ENCODE data around the gene ATG9B. TPM values are rescaled to one million over a fixed set of nuclear protein-coding genes. Genes with fewer than 3 reads are reported as not detected.

The ATG9B gene
- total and polyA plus RNA-seq, 2 donors (not counting 3 experiments of a cell fraction or from before 2014, with no cell fraction given) = 0.04 TPM; not detected in 1

- Histone ChIP-seq H3K9ac (replicated peaks; ENCODE audit: extremely low read depth, insufficient read depth, low read length) (no peak overlapping the region), H3K9me1 (replicated peaks; ENCODE audit: control insufficient read depth, extremely low read depth, insufficient read depth, low read length) (no peaks in the 10 kb centered on the region), H4K20me1 (replicated peaks; ENCODE audit: control insufficient read depth, extremely low read depth, insufficient read depth, low read length) (no peaks in the 10 kb centered on the region), H3K79me2 (ENCODE audit: control insufficient read depth, insufficient read depth, low read length) (no peaks in the 10 kb centered on the region), H3K4me2 (ENCODE audit: insufficient read depth, low read length) (no peak overlapping the region), H2AFZ (ENCODE audit: low read depth, low read length) (no peak overlapping the region), H3K9me3 (replicated peaks; ENCODE audit: control insufficient read depth, insufficient read depth, low read length) (no peaks in the 10 kb centered on the region), H3K4me1 (ENCODE audit: control insufficient read depth, extremely low read depth, insufficient read depth, low read length) (peaks cover 7% of the 10 kb centered on the region), H3K36me3 (ENCODE audit: control insufficient read depth in 2 of 2, extremely low read depth in 1 of 2, insufficient read depth in 2 of 2, low read length in 2 of 2) (peaks cover 0 to 1% of the 10 kb centered on the region in 2 experiments), H3K27me3 (ENCODE audit: control insufficient read depth in 2 of 2, insufficient read depth in 2 of 2, low read length in 2 of 2) (peaks cover 12 to 14% of the 10 kb centered on the region in 2 experiments), H3K27ac (ENCODE audit: insufficient read depth, low read depth, low read length) (no peak overlapping the region), H3K4me3 (replicated peaks in 1 of 3; ENCODE audit: insufficient read depth in 1 of 3, low read depth in 1 of 3, low read length in 3 of 3) (no peak overlapping the region)
- no peak for DNase-seq (ENCODE audit: low read depth, low spot score)
- intact Hi-C loops (cut with micrococcal nuclease) (no loop called here), dilution Hi-C loops (cut with MboI; ENCODE audit: extremely low pct_ligation_motif_present, low sequenced_read_pairs) (no loop called here)
- TF ChIP-seq JUN (IDR thresholded peaks at IDR 0.05; ENCODE audit: borderline replicate concordance, insufficient read depth, insufficient read length, low read depth) (no peak), MAX (IDR thresholded peaks at IDR 0.05; ENCODE audit: insufficient read depth, insufficient read length) (no peak), EZH2 (IDR thresholded peaks at IDR 0.05; ENCODE audit: borderline replicate concordance, low read depth, low read length, severe bottlenecking) (no peak), GATA2 (IDR thresholded peaks at IDR 0.05; ENCODE audit: insufficient read depth, insufficient read length, low read depth, low read length) (no peak), POLR2A (IDR thresholded peaks at IDR 0.05; ENCODE audit: low read depth, low read length) (no peak), POLR2AphosphoS5 (IDR thresholded peaks at IDR 0.05; ENCODE audit: insufficient read depth, low read depth, low read length) (no peak), MYC (IDR thresholded peaks at IDR 0.05; ENCODE audit: low read depth, low read length) (no peak)
- ChIA-PET POLR2A (no interaction called here), CTCF (interaction anchor here (2.1 to 8.8 kb wide), 4 partner anchors 8 to 122 kb away, joined by 19 to 107 read pairs (median 60); partner anchors contain the start of gene ABCB8)
- no TSS peak for BruUV-seq (replicated peaks)
- no peak for FAIRE-seq
Observed at GRCh38 chr7:151020231-151020630, 4.1 kb downstream of the ATG9B start.

- intact Hi-C loops (cut with micrococcal nuclease) = no loop called here
- no peaks in the 10 kb centered on the region for H3K79me2 ChIP-seq (ENCODE audit: control insufficient read depth, insufficient read depth, low read length)
- POLR2A ChIA-PET = no interaction called here
Observed at GRCh38 chr7:151019130-151019447, 5.2 kb downstream of the ATG9B start.

More at GRCh38 chr7:151019130-151019447, 5.2 kb downstream of the ATG9B start:
- FAIRE-seq = no peak
- DNase-seq (ENCODE audit: low read depth, low spot score) = no peak
- Histone ChIP-seq H3K4me1 (ENCODE audit: control insufficient read depth, extremely low read depth, insufficient read depth, low read length) (peaks cover 7% of the 10 kb centered on the region), H3K27me3 (ENCODE audit: control insufficient read depth in 2 of 2, insufficient read depth in 2 of 2, low read length in 2 of 2) (peaks cover 12 to 14% of the 10 kb centered on the region in 2 experiments), H3K9ac (replicated peaks; ENCODE audit: extremely low read depth, insufficient read depth, low read length) (no peak overlapping the region), H2AFZ (ENCODE audit: low read depth, low read length) (peak overlapping the region; percentile 73), H3K9me1 (replicated peaks; ENCODE audit: control insufficient read depth, extremely low read depth, insufficient read depth, low read length) (no peaks in the 10 kb centered on the region), H3K4me3 (replicated peaks in 1 of 3; ENCODE audit: insufficient read depth in 1 of 3, low read depth in 1 of 3, low read length in 3 of 3) (no peak overlapping the region), H3K36me3 (ENCODE audit: control insufficient read depth in 2 of 2, extremely low read depth in 1 of 2, insufficient read depth in 2 of 2, low read length in 2 of 2) (peaks cover 0 to 5% of the 10 kb centered on the region in 2 experiments), H3K27ac (ENCODE audit: insufficient read depth, low read depth, low read length) (no peak overlapping the region), H4K20me1 (replicated peaks; ENCODE audit: control insufficient read depth, extremely low read depth, insufficient read depth, low read length) (no peaks in the 10 kb centered on the region), H3K4me2 (ENCODE audit: insufficient read depth, low read length) (no peak overlapping the region), H3K9me3 (replicated peaks; ENCODE audit: control insufficient read depth, insufficient read depth, low read length) (no peaks in the 10 kb centered on the region)
- CTCF ChIA-PET = interaction anchor here (0.7 to 8.8 kb wide), 33 partner anchors 9 to 147 kb away, joined by 3 to 107 read pairs (median 5); partner anchors contain the start of gene ABCB8
- dilution Hi-C loops (cut with MboI; ENCODE audit: extremely low pct_ligation_motif_present, low sequenced_read_pairs) = no loop called here
- no TSS peak for BruUV-seq (replicated peaks)
- TF ChIP-seq MYC (IDR thresholded peaks at IDR 0.05; ENCODE audit: low read depth, low read length) = no peak
- TF ChIP-seq EZH2 (IDR thresholded peaks at IDR 0.05; ENCODE audit: borderline replicate concordance, low read depth, low read length, severe bottlenecking) = peak; percentile 6
